Inflammatory macrophage treated with lipopolysaccharide for 4 hours (primary cell): Measurements from ENCODE around the gene CDH23.

Experiments used
- DNase-seq: peaks from one replicate; pipeline ENCODE4 v3.0.0-alpha.2; 2020

CDH23 gene

GRCh38 chr10:71753091-71753959 lies 356.6 kb downstream of the CDH23 start:
- peak; percentile 78 for DNase-seq

- DNase-seq: no peak
Observed at GRCh38 chr10:71753960-71754505, 357.3 kb downstream of the CDH23 start.

- DNase-seq: peak; percentile 74
Observed at GRCh38 chr10:71754562-71754961, 357.8 kb downstream of the CDH23 start.

GRCh38 chr10:71755179-71755879 lies 358.6 kb downstream of the CDH23 start:
- DNase-seq: no peak

GRCh38 chr10:71756311-71757191 lies 359.8 kb downstream of the CDH23 start:
- no peak for DNase-seq

- no peak for DNase-seq
Observed at GRCh38 chr10:71757399-71757922, 360.7 kb downstream of the CDH23 start.

- no peak for DNase-seq
Observed at GRCh38 chr10:71761105-71761511, 364.4 kb downstream of the CDH23 start.

GRCh38 chr10:71761541-71762113 lies 364.9 kb downstream of the CDH23 start:
- DNase-seq: no peak

- DNase-seq: no peak
Observed at GRCh38 chr10:71762324-71762723, 365.6 kb downstream of the CDH23 start.

- DNase-seq: no peak
Observed at GRCh38 chr10:71763352-71764127, 366.8 kb downstream of the CDH23 start.

- no peak for DNase-seq
Observed at GRCh38 chr10:71765176-71765904, 368.6 kb downstream of the CDH23 start.

- DNase-seq: no peak
Observed at GRCh38 chr10:71765906-71766716, 369.4 kb downstream of the CDH23 start.

GRCh38 chr10:71766717-71767419 lies 370.1 kb downstream of the CDH23 start:
- peak; percentile 62 for DNase-seq

GRCh38 chr10:71767420-71768035 lies 370.8 kb downstream of the CDH23 start:
- no peak for DNase-seq

GRCh38 chr10:71769279-71769823 lies 372.6 kb downstream of the CDH23 start:
- peak; percentile 66 for DNase-seq

- DNase-seq: peak; percentile 80
Observed at GRCh38 chr10:71770255-71770654, 373.5 kb downstream of the CDH23 start.

- DNase-seq: peak; percentile 88
Observed at GRCh38 chr10:71770789-71771188, 374.1 kb downstream of the CDH23 start.

GRCh38 chr10:71771204-71771603 lies 374.5 kb downstream of the CDH23 start:
- no peak for DNase-seq
